Renal cortical epithelial cell (primary cell): ENCODE measurements around the gene SORL1-AS1.

Experiments
- DNase-seq: peaks from one replicate; pipeline ENCODE4 v3.0.0-alpha.2; 2011; ENCODE audit warnings: low read depth

SORL1-AS1 gene

DNA sequence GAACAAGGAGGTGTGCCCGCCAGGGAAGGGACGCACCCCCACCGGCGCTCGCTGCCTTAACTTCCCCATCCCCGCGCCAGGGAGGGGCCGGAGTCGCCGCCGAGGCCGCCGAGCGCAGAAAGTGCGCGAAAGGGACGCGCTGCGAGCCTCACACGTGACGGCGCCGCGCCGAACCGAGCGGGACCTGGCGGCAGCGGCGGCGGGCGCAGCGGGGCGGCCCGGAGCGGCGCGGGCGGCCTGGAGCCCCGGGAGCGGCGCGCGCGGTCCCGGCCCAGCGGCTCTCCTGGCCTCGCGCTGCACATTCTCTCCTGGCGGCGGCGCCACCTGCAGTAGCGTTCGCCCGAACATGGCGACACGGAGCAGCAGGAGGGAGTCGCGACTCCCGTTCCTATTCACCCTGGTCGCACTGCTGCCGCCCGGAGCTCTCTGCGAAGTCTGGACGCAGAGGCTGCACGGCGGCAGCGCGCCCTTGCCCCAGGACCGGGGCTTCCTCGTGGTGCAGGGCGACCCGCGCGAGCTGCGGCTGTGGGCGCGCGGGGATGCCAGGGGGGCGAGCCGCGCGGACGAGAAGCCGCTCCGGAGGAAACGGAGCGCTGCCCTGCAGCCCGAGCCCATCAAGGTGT lies 670 bp downstream of the SORL1-AS1 start, which contains the start of gene SORL1:
Gene SORL1 (plus strand): TSS at position 329 of the 623 bp plus-strand sequence. CDS start 18 bp downstream, at position 347.
- DNase-seq: no peak

DNA sequence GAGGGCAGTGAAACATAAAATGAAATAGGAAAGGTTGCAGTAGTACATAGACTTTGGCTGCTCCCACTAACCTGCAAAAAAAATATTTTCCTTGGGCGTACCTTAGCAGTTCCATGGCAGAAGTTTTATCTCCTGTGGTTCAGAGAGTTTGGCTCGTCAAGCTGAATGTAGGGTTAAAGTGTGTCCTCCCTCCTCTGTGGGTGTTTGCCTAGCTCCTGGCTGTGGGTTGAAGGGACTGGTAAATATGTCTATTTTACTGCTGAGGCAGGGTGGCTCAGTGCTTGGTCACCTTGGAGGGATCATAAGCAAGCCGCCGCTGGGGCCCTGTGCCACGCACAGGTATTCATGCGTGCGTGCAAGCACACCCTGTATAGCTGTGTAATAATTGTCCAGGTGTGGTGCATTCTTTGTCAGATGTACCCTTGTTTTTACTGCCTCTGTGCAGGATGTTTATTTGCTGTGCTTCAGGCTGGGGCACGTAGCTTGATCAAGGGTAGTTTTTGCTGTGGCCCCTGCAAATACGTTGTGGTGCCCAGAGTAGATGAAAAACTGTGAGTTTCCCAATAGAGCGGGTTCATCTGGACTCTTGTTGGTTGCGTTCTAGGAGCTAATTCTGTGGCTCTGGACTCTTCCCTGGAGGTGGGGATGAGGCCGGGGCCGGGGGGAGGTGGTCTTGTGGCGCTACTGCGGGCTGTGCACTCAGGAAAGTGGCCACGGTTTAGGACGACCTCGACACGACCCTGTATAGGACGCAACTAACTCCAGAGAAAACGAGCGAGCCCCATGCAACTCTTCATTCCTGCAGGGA lies 1.4 kb downstream of the SORL1-AS1 start:
- peak; percentile 39 for DNase-seq

DNA sequence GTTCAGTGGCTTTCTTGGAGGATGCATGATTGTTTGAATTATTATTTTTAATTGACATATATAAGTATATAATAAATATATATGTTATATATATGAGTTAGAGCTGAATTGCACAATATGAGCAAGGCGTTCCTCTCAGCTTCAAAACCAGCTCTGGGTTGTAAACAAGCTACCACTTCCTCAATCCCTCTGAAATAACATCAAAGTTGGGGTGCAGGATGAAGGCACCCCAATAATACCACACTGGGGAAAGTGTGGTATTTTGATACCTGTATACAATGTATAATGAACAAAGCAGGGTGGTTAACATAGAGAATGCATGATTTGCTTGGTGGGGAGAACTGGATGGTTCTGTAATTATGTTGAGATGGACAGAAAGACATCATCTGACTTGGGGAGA lies 2.4 kb downstream of the SORL1-AS1 start:
- DNase-seq: no peak

DNA sequence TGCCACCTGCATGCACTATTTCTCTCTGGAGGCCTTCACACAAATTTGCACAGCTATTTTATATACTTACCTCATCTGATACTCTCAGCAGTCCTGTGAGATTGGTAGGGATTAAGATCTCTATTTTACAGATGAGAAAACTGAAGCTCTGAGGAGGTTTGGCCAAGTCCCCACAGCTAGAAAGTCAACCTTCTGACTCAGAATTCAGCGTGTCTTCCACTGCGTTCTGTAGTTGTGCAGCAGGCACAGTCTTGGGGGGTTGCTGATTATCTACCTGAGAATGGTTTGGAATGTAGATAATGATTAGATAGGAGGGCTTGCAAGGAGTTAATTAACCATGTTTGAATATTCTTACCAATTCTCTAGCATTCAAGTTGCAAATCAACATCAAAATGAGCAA lies 3.1 kb downstream of the SORL1-AS1 start:
- DNase-seq: no peak

DNA sequence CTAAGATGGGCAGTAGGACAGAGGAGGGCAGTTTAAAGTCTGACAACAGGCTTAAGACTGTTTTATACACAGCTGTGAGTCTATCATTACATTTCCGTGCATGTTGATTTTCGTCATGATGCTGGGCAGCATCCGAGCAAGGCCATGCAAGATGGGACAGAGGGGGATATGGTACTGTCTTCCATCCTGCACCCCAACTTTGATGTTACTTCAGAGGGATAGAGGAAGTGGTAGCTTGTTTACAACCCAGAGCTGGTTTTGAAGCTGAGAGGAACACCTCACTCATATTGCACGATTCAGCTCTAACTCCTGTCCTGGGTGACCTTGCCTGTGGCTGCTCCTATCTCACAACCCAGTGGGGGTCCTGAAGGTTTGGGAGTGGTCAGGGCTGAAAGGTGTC lies 3.6 kb downstream of the SORL1-AS1 start:
- DNase-seq: no peak

DNA sequence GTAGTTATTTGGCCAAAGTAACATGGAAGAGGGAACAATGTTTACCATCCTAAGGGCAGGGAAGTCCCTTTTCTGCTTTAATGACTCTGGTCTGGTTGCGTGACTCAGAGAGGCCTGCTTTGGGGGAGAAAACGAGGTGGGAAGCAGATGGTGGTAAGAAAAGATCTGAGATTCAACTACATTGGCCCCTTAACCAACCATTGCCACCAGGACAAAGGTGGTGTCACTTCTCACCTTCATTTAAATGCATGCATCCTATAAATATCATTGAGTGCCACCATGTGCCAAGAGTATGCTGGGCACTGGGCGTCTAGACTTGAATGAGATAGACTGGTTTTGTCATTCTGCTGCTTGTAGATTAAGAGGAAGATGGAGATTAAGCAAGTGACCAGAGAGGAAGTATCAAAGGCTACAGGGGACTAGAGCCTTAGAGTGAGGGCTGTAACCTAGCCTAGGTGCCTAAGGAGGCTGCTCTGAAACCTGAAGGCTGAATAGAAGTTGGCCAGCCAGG lies 4.3 kb downstream of the SORL1-AS1 start:
- DNase-seq: peak; percentile 70

DNA sequence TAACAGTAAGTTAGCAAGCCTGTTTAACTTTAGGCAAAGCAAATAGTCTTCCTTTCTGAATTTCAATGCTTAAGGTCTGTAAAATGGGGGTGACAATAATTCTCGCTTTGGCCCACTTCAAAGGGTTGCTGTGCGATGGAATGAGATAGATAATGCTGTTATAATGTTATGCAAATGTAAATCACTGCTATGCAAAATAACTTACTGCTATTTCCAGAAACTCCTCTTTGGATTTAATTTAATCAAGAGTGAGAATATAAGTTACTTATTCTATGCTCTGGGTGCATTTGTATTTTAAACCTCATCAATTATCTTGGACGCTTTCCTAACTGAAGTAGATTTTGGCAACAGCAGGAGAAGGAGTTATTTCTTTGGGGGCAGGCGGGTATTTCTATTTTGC lies 4.8 kb downstream of the SORL1-AS1 start:
- no peak for DNase-seq

DNA sequence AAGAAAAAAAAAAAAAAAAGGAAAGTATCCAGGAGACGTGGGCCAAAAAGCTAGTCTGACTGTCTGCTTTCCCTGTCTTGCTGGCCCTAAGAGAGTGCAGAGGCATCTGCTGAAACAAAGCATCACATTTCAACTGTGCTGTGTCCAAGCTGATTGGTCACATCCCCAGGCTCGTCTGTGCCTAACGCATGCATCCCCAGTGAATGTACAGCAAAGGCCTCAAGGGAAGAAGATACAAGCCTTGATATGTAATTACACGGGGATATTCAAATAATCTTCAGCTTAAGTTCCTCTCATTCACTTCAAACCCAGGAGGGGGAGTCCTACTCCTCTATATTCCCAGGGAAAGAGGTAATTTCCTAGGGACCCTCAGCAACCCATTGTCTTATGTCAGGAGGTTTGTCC lies 6.0 kb downstream of the SORL1-AS1 start:
- DNase-seq: no peak

DNA sequence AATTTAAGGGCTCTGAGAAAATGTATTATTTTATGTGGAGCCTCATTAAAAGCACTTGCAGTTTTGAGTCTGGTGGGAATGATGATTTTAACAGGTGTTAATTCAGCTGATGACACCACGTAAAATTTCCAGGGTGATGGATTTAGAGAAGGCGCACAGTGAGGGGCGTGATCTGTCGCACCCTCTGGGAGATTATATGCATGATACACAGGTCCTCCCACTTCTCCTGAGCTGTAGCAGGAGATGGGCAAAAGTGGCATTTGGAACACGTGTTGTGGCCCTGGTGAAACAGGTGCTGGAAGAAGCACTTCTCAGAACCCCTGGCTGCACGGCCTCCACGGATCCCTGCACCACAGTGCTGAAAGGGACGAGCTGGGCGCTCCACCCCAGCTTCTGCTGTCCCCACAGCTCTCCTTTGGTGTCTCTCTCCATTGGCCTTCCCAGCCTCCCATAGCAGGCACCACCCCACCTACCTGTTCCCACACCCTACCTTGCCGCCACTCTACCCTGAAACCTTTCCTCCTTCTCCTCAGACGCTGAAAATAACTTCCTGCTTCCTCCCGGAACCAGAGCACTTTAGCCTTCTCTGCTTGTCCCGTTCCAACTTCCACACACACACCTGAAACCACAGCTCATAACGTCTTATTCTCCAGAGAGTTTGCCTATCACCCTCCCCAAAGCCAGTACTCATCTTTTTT lies 7.5 kb downstream of the SORL1-AS1 start:
- DNase-seq: no peak

DNA sequence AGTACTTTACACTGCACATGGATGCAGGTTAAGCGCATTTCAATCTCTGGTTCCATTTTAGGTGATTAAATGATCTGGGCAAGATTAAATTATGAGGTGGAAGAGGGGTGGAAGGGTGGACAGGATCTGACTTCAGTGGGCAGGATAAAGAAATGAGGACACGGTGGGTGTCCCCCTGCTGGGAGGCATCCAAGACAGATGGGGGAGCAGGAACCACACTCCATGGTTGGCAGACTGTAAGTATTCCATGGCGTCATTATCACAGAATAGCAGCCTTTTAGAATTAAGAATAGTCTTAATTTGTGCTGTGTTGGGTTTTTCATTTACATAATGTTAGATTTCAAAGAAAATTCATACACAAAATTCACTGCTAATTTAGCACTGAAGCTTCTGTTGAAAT lies 8.2 kb downstream of the SORL1-AS1 start:
- no peak for DNase-seq

DNA sequence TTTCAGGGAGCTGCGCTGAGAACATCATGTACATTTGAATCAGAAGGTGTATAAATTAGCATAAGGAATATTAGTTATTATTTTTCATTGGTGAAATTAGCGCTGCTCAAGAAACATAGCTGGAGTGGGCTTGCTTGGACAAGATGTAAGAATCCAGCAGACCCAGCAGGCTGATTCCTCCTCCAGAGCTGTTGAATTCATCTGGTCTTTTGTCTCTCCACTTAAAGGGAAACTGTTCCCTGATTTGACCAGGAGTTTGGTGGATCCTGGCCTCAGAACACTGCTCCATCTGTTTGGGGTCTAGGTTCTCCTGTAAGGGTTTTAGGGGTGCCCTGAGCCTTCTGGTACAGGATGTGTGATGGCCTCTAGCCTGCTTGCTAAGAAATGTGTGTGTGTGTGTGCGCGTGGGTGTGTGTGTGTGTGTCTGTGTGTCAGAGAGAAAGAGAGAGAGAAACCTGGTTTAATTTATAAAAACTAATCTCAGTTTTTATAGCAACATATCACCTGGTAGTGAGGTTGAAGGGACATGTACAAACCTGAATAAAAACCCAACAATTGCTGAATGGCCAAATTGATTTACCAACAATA lies 9.0 kb downstream of the SORL1-AS1 start:
- DNase-seq: no peak

DNA sequence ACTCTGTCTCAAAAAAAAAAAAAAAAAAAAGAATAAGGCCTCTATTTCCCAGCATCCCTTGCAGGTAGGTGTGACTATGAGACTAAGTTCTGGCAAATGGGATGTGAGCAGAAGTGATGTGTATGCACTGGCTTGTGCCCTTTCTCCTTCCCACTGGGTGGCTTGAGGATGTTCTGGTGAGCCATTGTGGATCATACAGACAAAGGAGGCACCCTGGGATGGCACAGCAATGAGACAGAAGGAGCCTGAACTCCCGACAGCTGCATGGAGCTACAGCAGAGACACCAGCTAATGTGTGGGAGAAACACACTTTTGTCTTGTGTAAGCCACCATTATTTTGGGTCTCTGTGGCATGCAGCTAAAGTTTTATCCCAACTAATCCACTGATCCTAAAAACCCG lies 11.2 kb downstream of the SORL1-AS1 start:
- no peak for DNase-seq

DNA sequence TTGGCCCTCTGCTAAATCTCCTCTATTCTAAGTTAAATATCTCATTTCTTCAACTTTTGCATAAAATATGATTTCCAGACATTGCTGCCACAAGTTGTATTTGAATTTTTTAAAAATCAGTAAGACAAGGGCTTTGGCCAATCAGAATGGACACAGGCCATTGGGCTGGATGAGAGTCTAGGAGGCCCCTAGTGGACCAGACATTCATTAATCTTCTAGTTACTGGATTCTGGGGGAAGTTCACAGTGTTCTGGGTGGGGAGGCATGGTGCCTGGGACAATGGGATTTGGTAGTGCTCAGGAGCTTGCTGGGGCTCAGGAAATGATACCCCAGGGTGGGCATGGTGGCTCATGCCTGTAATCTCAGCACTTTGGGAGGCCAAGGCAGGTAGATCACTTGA lies 13.0 kb downstream of the SORL1-AS1 start:
- no peak for DNase-seq

DNA sequence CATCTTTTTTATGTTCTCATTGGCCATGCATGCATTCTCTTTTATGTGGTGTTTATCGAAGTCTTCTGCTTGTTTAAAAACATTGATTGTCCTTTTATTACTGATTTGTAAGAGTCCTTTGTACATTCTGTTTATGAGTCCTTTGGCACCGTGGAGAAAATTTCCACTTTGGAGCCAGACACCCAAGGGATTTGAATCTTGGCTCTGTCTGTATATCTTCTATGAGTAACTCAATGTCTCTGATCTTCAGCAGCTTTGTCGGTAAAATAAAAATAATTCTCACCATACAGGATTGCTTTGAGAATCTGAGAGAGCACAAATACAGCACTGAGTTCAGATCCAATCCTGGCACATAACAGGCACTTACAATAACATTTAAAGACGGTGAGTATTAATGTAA lies 13.4 kb downstream of the SORL1-AS1 start:
- no peak for DNase-seq

DNA sequence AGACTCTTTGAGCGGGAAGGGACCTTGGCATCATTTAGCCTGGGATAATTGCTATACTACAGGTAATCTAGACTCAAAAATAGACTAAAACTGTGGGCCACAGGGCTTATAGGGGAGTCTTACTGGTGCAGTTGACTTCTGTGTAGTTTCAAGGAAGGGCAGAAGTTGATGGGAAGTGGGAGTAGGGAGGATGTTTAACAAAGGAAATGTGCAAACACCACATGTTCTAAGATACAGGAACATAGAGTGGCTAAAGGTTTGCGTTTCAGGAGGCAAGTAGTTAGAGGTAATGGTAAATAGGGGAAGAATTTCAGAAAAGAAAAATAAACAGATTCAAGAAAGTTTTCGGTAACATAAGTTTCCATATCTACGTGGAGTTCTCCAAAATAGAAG lies 15.1 kb downstream of the SORL1-AS1 start:
- DNase-seq: no peak

DNA sequence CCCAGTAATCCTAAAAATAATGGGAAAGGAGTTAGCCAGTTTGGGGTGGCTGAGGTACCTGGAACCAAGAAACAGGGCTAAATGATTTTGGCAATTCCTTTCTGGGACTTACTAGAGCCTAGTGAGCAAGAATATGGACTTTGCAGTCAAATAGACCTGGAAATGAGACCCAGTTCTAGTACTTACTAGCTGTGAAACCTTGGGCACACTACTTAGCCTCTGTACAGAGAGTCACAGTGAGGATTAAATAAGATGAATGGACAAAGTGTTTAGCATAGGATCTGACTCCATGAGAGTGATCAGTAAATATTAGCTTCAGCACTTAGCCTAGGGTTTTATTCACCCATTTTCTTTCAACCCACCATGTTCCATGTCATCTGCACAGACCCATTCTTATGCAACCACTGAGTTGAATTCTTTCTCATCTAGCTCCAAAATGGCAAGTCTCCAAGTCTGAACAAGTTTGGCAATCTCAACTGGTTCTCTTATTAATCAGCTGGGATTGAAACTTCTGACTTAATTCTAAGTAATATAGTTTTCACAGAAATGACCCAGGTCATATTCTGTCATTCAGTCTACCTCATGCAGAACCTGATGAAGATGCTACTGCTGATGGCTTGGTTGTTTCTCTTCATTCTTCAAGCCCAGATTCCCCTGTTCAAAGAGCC lies 15.6 kb downstream of the SORL1-AS1 start:
- DNase-seq: peak; percentile 45

DNA sequence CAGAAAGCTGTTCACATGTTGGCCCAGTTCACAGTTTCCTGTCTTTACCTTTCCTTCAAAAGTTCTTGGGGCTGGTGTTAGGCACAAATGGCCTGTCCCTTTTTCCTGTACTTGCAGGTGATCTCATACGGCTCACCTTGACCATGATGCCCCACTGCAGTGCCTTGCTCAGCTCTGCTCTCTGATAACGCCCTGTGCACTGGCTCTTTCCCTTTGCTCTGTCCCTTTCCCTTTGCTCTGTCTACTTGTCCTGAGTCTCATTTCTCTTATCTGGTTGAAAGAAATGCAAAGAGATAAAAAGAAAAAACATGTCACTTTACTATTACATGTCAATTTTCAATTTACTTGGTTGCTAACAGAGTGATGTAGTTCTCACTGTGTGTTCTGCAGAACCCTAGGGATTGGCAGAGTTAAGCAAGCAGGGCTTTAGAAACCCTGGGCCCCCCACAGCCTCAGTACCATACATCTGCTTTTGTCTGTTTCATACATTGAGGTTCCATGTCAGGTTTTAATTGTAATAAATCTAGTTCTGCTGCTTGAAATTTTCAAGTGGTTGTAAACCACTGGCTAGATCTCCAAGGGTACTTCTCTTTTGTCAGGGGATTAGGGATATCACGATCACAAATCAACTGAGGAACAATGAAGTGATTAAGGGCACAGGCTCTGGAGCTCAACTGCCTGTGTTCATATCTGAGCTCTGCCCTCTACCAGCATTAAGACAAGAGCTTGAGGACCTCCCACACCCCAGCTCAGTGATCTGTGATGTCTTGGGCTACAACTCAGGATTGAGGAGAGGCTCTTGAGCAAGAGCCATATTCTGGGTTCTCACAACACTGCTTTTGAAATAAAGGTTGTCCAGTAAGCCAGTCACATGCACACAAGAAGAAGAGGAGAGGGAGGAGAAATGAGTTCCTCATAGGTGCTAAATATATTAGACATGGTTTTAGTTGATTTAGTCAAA lies 16.9 kb downstream of the SORL1-AS1 start:
- DNase-seq: no peak

DNA sequence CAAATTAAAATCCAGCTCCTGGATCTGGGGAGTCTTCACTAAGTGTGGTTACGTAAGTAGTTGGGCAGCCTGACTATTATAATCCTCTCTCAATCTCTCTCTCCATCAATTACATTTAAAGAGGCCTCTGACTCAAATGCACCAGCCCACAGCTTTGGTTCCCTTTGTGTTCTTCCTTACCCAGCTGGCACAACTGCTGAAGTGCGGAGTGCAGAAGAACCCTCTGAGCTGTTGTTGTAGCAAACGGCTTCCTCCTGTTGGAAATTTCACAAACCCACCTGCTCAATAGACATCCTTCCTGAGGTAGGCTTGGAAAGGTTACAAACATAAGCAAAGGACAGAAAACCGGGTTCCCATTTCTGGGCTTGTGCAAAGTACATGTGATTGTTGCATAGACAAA lies 17.6 kb downstream of the SORL1-AS1 start:
- no peak for DNase-seq

DNA sequence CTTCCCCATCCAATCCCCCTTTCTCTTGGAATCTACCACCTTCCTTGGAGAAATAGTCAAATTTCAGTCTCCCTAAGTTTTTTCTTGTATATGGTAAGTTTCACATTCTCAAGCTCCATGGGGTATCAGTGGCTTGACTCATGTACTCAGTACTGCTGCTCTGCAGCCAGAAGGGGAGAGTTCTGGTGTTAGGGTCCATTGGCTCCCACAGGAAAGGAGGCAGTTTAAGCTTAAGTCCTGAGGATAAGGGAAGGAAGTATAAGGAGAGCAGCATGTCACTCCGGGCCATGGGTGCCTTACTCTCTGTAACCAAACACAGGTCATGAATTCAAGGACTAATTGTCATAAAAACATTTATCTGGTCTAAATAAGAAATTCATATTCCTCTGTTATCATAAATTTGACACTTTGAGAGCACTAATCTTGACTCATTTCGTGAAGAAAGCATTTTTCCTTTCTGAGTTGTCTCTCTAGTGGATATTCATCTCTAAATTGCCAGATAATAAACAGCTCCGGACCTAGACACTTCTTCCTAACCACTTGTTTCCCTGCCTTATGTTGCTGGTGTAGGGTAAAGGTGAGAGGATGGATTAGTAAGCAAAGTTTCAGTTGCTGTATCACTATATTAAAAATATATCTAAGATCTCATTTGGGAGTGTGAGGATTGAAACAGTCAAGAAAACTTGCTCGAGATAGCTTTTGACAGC lies 20.8 kb downstream of the SORL1-AS1 start:
- no peak for DNase-seq

DNA sequence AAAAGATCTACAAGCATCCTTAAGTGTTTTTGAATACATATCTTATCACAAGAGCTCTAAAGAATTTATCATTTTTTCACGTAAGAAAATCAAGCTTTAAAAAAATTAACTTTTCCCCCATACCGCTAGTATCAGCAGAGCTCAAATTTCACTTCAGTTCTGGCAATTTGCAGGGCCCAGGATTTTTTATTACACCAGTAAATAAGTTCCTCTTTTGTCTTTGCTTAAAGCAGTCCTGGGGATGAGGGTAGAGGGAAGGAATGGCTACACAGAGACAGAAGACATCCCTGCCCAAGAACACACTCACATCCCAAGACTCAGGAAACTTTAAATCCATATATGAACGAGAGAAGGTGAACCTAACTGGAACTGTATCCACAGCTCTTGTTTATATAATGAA lies 23.2 kb downstream of the SORL1-AS1 start:
- no peak for DNase-seq
